Testis (tissue), 2 donors: Measurements from ENCODE around the gene CECR2.

ENCODE experiments used
- CTCF ChIP-seq, 3 experiments: fragments of 450-650 bp in 2 of 3; fragments of 200-600 bp in 1 of 3; sonication (generic) in 1 of 3; IDR thresholded peaks; one replicate each; pipeline ENCODE4 v1.5.1; 2016 to 2019; ENCODE audit warnings: antibody characterized with exemption in 3 of 3, mild to moderate bottlenecking in 2 of 3, moderate library complexity in 1 of 3
- POLR2A ChIP-seq: fragments of 450-650 bp; IDR thresholded peaks from one replicate; pipeline ENCODE4 v1.6.1; 2017; ENCODE audit warnings: antibody characterized with exemption, mild to moderate bottlenecking, moderate library complexity

- TF ChIP-seq POLR2A (no peak), CTCF (IDR thresholded peaks at IDR 0.05) (no peak)
Measured at GRCh38 chr22:17537155-17537554, 167.9 kb downstream of the CECR2 start.
